GM19467 (cell line): Measurements from ENCODE around the gene RAVER1.
"Not testable (repeated sequence)": the region's sequence is repeated elsewhere in the genome, so short reads cannot be mapped to it uniquely, and the experiment has no call there.

ENCODE experiments used
- ATAC-seq: cut with Tn5 transposase; IDR thresholded peaks from one replicate; pipeline ENCODE4 v1.9.1; 2021; ENCODE audit warnings: mild to moderate bottlenecking, moderate library complexity; ENCODE audit not compliant: unreplicated experiment

Gene RAVER1

DNA sequence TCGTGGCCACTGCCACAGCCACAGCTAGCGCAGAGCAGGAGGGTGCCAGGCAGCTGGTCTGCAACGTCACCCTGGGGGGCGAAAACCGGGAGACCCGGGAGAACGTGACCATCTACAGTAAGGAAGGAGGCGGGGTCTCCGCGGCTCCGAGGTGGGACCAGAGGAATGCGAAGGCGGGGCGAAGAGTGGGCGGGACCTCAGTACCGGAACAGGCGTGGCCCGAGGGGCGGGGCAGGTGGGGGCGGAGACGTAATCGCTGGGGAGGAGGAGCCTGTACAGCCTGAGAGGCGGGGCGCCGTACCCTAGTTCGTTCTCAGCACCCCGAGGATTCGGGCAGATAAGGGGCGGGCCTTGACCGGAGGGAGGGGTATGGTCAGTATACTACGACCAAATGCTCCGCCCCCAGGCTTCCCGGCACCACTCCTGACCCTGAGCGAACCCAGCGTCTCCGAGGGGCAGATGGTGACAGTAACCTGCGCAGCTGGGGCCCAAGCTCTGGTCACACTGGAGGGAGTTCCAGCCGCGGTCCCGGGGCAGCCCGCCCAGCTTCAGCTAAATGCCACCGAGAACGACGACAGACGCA is 41.0 kb downstream of the RAVER1 start:
- no peak for ATAC-seq

DNA sequence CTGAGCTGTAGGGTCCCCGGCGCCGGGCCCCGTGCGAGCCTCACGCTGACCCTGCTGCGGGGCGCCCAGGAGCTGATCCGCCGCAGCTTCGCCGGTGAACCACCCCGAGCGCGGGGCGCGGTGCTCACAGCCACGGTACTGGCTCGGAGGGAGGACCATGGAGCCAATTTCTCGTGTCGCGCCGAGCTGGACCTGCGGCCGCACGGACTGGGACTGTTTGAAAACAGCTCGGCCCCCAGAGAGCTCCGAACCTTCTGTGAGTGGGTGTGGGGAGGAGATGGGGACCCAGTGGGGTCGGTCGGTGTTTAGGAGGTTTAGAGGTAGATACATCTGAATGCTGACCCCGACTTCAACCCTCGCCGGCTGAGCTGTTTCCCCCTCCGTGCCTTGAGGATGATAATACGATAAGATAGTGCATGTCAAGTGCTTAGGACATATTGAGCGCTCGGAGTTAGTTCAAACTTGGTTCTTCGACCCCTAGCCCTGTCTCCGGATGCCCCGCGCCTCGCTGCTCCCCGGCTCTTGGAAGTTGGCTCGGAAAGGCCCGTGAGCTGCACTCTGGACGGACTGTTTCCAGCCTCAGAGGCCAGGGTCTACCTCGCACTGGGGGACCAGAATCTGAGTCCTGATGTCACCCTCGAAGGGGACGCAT is 41.6 kb downstream of the RAVER1 start:
- no peak for ATAC-seq

DNA sequence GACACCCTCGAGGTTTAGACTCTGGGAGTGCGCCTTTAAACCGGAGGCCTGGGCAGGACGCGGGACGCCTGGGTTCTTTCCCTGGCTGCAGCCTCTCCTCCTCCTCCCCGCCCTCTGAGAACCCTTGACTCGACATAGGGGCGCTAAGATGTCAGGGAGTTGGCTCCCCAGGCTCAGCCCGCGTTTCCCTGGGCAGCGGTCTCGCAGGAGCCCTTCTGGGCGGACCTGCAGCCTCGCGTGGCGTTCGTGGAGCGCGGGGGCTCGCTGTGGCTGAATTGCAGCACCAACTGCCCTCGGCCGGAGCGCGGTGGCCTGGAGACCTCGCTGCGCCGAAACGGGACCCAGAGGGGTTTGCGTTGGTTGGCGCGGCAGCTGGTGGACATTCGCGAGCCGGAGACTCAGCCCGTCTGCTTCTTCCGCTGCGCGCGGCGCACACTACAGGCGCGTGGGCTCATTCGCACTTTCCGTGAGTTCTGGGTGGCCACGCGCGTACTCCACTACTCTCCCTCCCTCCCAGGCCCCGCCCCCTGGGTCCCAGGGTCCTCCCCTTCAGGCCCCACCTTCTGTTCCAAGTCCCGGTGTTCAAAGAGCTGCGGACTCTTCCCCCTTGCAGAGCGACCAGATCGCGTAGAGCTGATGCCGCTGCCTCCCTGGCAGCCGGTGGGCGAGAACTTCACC is 42.3 kb downstream of the RAVER1 start:
- no peak for ATAC-seq

DNA sequence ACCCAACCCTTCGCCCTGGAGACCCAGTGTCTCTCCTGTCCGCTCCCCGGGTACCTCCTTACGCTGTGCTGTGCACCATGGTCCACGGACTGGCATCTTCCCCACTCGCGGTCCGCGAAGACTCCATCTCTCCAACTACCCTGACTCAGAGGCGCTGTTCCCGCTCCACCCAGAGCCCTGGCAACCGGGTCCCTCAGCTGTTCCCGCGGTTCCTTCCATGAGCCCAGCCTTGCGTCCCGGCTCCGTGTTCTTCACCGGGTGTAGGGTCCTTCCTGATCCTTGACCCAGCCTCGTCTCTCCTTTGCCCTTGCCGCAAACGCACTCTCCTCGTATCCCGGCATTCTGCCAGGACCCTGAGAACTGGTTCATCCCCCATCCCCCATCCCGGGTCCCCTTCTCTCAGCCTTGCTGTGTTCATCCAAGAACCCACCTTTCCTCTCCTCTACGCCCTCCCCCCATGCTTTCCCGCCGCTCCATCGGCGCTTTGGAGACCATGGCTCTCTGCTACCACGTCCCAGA is 42.9 kb downstream of the RAVER1 start:
- ATAC-seq, result no peak

DNA sequence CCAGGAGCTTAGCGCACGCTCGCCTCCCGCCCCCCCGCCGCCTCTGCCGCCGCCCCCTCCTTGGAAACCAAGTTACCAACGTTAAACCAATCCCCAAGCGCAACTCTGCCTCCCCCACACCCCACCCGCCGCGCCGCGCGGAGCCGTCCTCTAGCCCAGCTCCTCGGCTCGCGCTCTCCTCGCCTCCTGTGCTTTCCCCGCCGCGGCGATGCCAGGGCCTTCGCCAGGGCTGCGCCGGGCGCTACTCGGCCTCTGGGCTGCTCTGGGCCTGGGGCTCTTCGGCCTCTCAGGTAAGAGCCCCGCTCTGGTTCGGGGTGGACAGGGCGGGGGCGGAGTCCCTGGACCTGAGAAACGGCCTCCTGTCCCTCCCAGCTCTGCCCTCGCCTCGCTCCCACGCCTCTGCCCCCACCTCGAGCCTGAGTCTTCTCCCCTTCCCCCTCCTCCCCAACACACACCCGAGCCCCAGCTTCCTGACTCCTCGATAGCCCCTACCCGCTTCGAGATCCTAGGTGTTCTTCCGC is 43.4 kb downstream of the RAVER1 start, which contains the start of gene ICAM5:
Gene ICAM5, plus strand, starts transcription at position 117 of the 521 bp plus-strand sequence. Its CDS starts 92 bp downstream, at position 209.
- ATAC-seq, result no peak

DNA sequence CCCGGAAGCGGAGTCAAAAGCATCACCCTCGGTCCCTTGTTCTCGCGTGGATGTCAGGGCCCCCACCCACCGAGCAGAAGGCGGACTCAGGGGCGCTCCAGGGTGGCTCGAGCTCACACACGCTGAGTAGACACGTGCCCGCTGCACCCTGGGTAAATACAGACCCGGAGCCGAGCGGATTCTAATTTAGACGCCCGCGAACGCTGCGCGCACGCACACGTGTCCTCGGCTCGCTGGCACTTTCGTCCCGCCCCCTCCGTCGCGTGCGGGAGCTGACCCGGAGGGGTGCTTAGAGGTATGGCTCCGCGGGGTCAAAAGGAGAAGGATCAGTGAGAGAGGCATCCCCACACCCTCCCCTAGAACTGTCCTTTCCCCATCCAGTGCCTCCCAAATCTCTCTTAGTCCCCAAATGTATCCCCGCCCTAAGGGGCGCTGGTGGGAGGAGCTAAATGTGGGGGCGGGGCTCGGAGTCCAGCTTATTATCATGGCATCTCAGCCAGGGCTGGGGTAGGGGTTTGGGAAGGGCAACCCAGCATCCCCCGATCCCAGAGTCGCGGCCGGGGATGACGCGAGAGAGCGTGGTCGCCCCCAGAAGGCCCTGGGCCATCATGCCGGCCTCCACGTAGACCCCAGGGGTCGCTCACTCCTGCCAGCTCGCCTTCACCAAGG is 44.0 kb downstream of the RAVER1 start:
- no peak for ATAC-seq

DNA sequence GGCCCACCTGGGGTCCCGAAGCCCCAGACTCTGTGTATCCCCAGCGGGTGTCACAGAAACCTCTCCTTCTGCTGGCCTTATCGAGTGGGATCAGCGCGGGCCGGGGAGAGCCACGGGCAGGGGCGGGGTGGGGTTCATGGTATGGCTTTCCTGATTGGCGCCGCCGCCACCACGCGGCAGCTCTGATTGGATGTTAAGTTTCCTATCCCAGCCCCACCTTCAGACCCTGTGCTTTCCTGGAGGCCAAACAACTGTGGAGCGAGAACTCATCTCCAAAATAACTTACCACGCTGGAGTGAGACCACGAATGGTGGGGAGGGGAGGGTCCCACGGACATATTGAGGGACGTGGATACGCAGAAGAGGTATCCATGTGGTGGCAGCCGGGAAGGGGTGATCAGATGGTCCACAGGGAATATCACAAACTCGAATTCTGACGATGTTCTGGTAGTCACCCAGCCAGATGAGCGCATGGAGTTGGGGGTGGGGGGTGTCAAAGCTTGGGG is 44.6 kb downstream of the RAVER1 start:
- ATAC-seq, result no peak

DNA sequence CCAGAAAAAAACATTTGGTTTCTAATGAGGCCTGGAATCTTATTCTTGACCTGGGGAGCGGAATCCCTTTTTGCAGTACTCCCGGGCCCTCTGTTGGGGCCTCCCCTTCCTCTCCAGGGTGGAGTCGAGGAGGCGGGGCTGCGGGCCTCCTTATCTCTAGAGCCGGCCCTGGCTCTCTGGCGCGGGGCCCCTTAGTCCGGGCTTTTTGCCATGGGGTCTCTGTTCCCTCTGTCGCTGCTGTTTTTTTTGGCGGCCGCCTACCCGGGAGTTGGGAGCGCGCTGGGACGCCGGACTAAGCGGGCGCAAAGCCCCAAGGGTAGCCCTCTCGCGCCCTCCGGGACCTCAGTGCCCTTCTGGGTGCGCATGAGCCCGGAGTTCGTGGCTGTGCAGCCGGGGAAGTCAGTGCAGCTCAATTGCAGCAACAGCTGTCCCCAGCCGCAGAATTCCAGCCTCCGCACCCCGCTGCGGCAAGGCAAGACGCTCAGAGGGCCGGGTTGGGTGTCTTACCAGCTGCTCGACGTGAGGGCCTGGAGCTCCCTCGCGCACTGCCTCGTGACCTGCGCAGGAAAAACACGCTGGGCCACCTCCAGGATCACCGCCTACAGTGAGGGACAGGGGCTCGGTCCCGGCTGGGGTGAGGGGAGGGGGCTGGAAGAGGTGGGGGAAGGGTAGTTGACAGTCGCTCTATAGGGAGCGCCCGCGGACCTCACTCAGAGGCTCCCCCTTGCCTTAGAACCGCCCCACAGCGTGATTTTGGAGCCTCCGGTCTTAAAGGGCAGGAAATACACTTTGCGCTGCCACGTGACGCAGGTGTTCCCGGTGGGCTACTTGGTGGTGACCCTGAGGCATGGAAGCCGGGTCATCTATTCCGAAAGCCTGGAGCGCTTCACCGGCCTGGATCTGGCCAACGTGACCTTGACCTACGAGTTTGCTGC is 46.3 kb downstream of the RAVER1 start, which contains the start of gene ICAM4:
Gene ICAM4, plus strand, starts transcription at position 153 of the 935 bp plus-strand sequence. Its CDS starts 58 bp downstream, at position 211.
- ATAC-seq, result no peak

DNA sequence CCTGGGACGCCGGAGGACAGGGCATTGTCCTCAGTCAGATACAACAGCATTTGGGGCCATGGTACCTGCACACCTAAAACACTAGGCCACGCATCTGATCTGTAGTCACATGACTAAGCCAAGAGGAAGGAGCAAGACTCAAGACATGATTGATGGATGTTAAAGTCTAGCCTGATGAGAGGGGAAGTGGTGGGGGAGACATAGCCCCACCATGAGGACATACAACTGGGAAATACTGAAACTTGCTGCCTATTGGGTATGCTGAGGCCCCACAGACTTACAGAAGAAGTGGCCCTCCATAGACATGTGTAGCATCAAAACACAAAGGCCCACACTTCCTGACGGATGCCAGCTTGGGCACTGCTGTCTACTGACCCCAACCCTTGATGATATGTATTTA is 47.9 kb downstream of the RAVER1 start:
- no peak for ATAC-seq

DNA sequence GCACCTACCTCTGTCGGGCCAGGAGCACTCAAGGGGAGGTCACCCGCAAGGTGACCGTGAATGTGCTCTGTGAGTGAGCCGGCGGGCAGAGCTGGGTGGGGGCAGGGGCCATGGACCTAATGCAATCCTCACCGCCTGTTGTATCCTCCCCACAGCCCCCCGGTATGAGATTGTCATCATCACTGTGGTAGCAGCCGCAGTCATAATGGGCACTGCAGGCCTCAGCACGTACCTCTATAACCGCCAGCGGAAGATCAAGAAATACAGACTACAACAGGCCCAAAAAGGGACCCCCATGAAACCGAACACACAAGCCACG is 48.4 kb downstream of the RAVER1 start:
- ATAC-seq, result no peak

DNA sequence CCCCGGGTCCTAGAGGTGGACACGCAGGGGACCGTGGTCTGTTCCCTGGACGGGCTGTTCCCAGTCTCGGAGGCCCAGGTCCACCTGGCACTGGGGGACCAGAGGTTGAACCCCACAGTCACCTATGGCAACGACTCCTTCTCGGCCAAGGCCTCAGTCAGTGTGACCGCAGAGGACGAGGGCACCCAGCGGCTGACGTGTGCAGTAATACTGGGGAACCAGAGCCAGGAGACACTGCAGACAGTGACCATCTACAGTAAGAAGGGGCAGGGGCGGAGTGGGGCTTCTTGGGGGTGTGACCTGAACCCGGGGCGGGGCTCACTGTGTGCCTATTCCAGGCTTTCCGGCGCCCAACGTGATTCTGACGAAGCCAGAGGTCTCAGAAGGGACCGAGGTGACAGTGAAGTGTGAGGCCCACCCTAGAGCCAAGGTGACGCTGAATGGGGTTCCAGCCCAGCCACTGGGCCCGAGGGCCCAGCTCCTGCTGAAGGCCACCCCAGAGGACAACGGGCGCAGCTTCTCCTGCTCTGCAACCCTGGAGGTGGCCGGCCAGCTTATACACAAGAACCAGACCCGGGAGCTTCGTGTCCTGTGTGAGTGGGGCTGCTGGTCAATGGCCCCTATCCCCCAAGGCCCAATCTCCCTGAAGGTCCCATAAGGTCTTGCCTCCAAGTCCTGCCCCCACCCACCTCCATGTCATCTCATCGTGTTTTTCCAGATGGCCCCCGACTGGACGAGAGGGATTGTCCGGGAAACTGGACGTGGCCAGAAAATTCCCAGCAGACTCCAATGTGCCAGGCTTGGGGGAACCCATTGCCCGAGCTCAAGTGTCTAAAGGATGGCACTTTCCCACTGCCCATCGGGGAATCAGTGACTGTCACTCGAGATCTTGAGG is 49.0 kb downstream of the RAVER1 start:
- no peak for ATAC-seq

DNA sequence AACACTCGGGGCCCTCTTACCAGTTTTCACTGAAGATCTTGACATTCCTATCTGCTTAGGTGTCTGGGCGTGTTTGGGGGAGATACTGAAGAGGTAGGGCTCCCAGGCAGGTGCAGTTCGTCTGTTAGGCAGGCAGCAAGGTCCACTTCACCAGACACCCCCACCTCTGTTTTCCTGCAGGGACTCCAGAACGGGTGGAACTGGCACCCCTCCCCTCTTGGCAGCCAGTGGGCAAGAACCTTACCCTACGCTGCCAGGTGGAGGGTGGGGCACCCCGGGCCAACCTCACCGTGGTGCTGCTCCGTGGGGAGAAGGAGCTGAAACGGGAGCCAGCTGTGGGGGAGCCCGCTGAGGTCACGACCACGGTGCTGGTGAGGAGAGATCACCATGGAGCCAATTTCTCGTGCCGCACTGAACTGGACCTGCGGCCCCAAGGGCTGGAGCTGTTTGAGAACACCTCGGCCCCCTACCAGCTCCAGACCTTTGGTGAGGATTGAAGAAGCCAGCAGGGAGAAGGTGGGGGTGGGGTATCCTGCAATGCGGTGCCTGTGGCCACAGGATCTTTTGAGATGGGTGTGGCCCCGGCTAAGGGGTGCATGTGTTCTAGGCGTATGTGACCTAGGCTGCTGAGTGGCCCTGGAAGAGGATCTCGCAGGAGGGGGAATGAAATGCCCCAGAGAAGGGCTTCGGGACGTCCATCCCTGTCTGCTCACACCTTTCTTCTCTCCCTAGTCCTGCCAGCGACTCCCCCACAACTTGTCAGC is 49.8 kb downstream of the RAVER1 start:
- ATAC-seq, result no peak

DNA sequence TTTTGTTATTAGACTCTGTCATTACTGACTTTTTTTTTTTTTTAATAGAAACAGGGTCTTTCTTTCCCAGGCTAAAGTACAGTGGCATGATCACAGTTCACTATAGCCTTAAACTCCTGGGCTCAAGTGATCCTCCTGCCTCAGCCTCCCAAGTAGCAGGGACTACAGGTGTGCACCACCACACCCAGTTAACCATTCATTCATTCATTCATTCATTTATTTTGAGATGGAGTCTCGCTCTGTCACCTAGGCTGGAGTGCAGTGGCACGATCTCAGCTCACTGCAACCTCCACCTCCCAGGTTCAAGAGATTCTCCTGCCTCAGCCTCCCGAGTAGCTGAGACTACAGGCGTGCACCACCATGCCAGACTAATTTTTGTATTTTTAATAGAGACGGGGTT is 51.3 kb downstream of the RAVER1 start:
- ATAC-seq, result not testable (repeated sequence)

DNA sequence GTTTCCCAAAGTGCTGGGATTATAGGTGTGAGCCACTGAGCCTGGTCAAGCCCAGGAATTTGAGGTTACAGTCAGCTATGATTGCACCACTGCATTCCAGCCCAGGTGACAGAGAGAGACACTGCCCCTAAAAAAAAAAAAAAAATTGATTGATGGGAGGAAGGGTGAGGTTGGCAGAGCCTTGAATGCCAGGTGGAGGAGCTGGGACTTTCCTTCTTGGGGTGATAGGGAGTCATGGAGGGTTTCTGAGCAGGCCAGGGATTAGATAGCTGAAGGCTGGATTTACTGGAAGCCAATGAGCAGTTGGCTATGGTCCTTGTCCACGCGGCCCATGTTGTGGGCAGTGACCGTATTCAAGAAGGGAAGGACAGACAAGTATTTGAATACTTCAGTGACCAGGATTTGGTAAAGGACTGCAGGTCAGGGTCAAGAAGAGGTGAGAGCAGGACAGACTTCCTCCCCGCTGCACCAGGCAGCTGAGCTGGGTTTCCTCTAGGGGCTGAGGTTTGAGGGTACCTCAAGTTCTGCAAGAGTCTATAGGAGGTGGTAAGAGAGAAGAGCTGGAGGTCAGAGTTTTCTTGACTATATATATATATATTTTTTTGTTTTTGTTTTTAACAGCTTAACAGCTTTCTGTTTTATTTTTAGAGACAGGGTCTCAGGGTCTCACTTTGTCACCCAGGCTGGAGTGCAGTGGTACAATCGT is 53.4 kb downstream of the RAVER1 start:
- no peak for ATAC-seq

DNA sequence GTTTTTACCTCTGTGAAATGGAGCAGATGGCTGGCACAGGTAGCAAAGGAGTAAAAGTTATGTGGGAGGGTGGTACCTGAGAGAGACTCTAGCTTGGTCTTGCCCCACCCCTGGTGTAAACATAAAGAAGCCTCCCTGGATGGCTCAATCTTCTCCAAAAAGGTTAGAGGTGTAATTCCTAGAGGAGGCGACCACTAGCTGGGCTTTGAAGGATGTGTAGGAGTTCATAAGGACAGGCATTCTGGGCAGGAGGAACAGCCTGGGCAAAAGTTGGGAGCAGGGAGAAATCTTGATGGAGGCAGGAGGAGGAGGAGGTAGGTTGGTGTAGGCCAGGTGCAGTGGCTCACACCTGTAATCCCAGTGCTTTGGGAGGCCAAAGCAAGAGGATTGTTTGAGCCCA is 54.4 kb downstream of the RAVER1 start:
- no peak for ATAC-seq

DNA sequence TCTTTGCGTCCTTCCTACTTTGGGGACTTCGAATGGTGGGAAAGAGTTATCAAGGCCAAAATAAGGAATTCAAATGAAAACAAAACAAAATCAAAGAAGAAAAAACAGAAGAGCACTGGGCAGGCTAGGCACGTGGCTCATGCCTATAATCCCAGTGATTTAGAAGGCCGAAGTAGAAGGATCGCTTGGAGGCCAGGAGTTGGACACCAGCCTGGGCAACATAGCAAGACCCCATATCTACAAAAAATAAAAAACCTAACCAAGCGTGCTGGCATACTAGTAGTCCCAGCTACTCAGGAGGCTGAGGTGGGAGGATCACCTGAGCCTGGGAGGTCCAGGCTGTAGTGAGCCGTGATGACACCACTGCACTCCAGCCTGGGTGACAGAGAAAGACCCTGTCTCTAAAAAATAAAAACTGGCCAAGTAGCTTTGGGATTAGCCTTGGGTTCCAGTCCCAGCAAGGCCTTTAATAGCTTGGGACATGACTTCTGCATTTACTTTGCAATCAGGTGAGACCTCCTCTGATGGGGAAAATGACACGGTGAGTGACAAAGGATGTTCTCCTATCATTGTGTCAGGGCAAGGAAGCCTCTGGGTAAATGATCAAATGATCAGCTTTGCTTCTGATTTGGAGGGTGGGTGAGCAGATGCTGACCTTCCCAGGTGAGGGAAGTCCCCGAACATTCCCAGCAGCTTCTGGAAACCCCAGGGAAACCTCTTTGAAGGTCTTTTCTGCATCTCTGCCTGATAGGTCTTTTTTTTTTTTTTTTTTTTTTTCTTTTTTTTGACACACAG is 55.3 kb downstream of the RAVER1 start:
- ATAC-seq, result no peak

DNA sequence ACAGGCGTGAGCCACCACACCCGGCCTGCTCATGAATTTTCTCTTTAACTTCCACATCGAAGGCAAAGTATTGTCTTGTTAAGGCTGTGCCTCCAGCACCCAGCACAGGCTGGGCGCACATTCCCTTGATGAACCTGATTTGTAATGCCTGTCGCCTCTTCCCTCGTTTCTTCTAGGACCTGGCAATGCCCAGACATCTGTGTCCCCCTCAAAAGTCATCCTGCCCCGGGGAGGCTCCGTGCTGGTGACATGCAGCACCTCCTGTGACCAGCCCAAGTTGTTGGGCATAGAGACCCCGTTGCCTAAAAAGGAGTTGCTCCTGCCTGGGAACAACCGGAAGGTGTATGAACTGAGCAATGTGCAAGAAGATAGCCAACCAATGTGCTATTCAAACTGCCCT is 58.7 kb downstream of the RAVER1 start:
- no peak for ATAC-seq
